Panc1 (cell line): ENCODE measurements around the gene PPARG.

Experiments used
- CTCF ChIP-seq: fragments of 450-650 bp; IDR thresholded peaks from 2 replicates; pipeline ENCODE4 v1.5.1; 2017; ENCODE audit warnings: mild to moderate bottlenecking
- POLR2AphosphoS5 ChIP-seq: IDR thresholded peaks from 2 replicates; pipeline ENCODE4 v1.6.1; 2012; ENCODE audit warnings: mild to moderate bottlenecking, low read depth, low read length, moderate library complexity
- REST ChIP-seq, 2 experiments: IDR thresholded peaks; 2 replicates each; pipeline ENCODE4 v1.6.1; 2011 to 2012; ENCODE audit warnings: low read depth in 2 of 2, control low read depth in 1 of 2, low read length in 1 of 2, mild to moderate bottlenecking in 1 of 2, moderate library complexity in 1 of 2; ENCODE audit not compliant: insufficient read depth in 1 of 2
- SIN3A ChIP-seq: IDR thresholded peaks from 2 replicates; pipeline ENCODE4 v1.6.1; 2012; ENCODE audit warnings: low read depth, mild to moderate bottlenecking, low read length, moderate library complexity, borderline replicate concordance; ENCODE audit not compliant: insufficient read depth
- TCF7L2 ChIP-seq: IDR thresholded peaks from 2 replicates; pipeline ENCODE4 v1.6.1; 2011; ENCODE audit warnings: mild to moderate bottlenecking, low read depth, low read length, inconsistent platforms

DNA sequence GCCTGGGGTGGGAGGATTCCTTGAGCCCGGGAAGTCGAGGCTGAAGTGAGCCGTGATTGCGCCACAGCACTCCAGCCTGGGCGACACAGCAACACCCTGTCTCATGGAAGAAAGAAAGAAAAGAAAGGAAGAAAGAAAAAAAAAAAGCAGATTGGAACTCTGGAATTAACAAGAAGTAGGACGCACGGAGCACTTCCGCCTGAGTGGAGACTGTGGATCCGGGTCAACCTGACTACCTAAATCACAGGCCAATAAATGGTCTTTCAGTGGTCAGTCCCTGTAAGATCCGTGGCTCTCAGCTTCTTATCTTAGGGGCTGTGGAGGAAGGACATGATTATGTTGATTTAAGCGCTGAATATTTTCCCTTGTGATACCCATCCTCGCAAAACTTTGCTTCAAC, 2.4 kb upstream of the PPARG start:
- TF ChIP-seq POLR2AphosphoS5, result no peak
- no peak for TF ChIP-seq CTCF
- no peak for TF ChIP-seq REST (IDR thresholded peaks at IDR 0.05; ENCODE audit: insufficient read depth in 1 of 2, low read depth in 2 of 2, low read length in 1 of 2)
- no peak for TF ChIP-seq TCF7L2
- TF ChIP-seq SIN3A, result no peak
